Osteocyte (in vitro differentiated cells): ENCODE results near the gene TRIM24. TPM values are rescaled to one million over a fixed set of nuclear protein-coding genes. Genes with fewer than 3 reads are reported as not detected.

Experiments
- DNase-seq: peaks from one replicate; pipeline ENCODE4 v3.0.0; 2021; ENCODE audit warnings: mixed read lengths; ENCODE audit not compliant: unreplicated experiment; ENCODE audit errors: extremely low spot score
- H3K27ac Mint-ChIP-seq: one replicate; pipeline ENCODE4 v1.8.0; 2021; ENCODE audit warnings: mild to moderate bottlenecking, mixed read lengths; ENCODE audit not compliant: unreplicated experiment
- H3K27me3 Mint-ChIP-seq: one replicate; pipeline ENCODE4 v1.8.0; 2021; ENCODE audit warnings: mixed read lengths; ENCODE audit not compliant: unreplicated experiment
- H3K36me3 Mint-ChIP-seq: one replicate; pipeline ENCODE4 v1.8.0; 2021; ENCODE audit warnings: mixed read lengths; ENCODE audit not compliant: unreplicated experiment
- H3K4me1 Mint-ChIP-seq: one replicate; pipeline ENCODE4 v1.8.0; 2021; ENCODE audit warnings: mixed read lengths; ENCODE audit not compliant: unreplicated experiment
- H3K4me3 Mint-ChIP-seq: one replicate; pipeline ENCODE4 v1.8.0; 2021; ENCODE audit warnings: mild to moderate bottlenecking, moderate library complexity, mixed read lengths; ENCODE audit not compliant: unreplicated experiment
- H3K9me3 Mint-ChIP-seq: one replicate; pipeline ENCODE4 v1.8.0; 2021; ENCODE audit warnings: mixed read lengths; ENCODE audit not compliant: unreplicated experiment
- CTCF ChIP-seq: fragments of 200-600 bp; sonication (generic); IDR thresholded peaks from 2 replicates; pipeline ENCODE4 v1.5.0; 2021; ENCODE audit warnings: antibody characterized with exemption, mild to moderate bottlenecking, moderate library complexity
- total RNA-seq: library from RNA; stranded (reverse); gene quantifications from 2 replicates; pipeline ENCODE4 v1.2.1, GENCODE V29; 2021

The TRIM24 gene
- total RNA-seq, 1 donor from 2014 or later = 23.1 TPM

- Mint-ChIP-seq H3K9me3 (no peaks in the 10 kb centered on the region), H3K27me3 (no peaks in the 10 kb centered on the region), H3K27ac (no peak overlapping the region), H3K36me3 (peaks cover 12% of the 10 kb centered on the region), H3K4me1 (no peaks in the 10 kb centered on the region), H3K4me3 (no peak overlapping the region)
- TF ChIP-seq CTCF = no peak
- no peak for DNase-seq
These were observed 130.1 kb downstream of the TRIM24 start for GRCh38 chr7:138590154-138590553.

- no peaks in the 10 kb centered on the region for H3K27me3 Mint-ChIP-seq
- no peak overlapping the region for H3K27ac Mint-ChIP-seq
- H3K4me3 Mint-ChIP-seq = no peak overlapping the region
These were observed 135.4 kb downstream of the TRIM24 start for GRCh38 chr7:138595454-138595853.

GRCh38 chr7:138602451-138602850, 142.4 kb downstream of the TRIM24 start:
- no peak overlapping the region for H3K27ac Mint-ChIP-seq
- H3K4me1 Mint-ChIP-seq = peaks cover 6% of the 10 kb centered on the region
- peaks cover 1% of the 10 kb centered on the region for H3K36me3 Mint-ChIP-seq

More at GRCh38 chr7:138595454-138595853, 135.4 kb downstream of the TRIM24 start:
- TF ChIP-seq CTCF = no peak
- Mint-ChIP-seq H3K9me3 (no peaks in the 10 kb centered on the region), H3K36me3 (no peaks in the 10 kb centered on the region), H3K4me1 (no peaks in the 10 kb centered on the region)
- DNase-seq = no peak

GRCh38 chr7:138603549-138604318, 143.7 kb downstream of the TRIM24 start:
- Mint-ChIP-seq H3K4me3 (no peak overlapping the region), H3K36me3 (peaks cover 1% of the 10 kb centered on the region), H3K4me1 (peaks cover 18% of the 10 kb centered on the region), H3K27me3 (no peaks in the 10 kb centered on the region), H3K9me3 (no peaks in the 10 kb centered on the region), H3K27ac (no peak overlapping the region)
- DNase-seq = no peak
- TF ChIP-seq CTCF = no peak

More at GRCh38 chr7:138602451-138602850, 142.4 kb downstream of the TRIM24 start:
- H3K9me3 Mint-ChIP-seq = no peaks in the 10 kb centered on the region
- H3K27me3 Mint-ChIP-seq = no peaks in the 10 kb centered on the region
- no peak for TF ChIP-seq CTCF
- DNase-seq = no peak
- no peak overlapping the region for H3K4me3 Mint-ChIP-seq

- peaks cover 1% of the 10 kb centered on the region for H3K36me3 Mint-ChIP-seq
- H3K4me1 Mint-ChIP-seq = peaks cover 22% of the 10 kb centered on the region
- H3K4me3 Mint-ChIP-seq = no peak overlapping the region
These were observed 146.2 kb downstream of the TRIM24 start for GRCh38 chr7:138606236-138606635.

More at GRCh38 chr7:138606236-138606635, 146.2 kb downstream of the TRIM24 start:
- no peaks in the 10 kb centered on the region for H3K27me3 Mint-ChIP-seq
- no peaks in the 10 kb centered on the region for H3K9me3 Mint-ChIP-seq
- DNase-seq = no peak
- TF ChIP-seq CTCF = no peak
- H3K27ac Mint-ChIP-seq = no peak overlapping the region
